Measurements from ENCODE around the gene DLG2.

DLG2 gene

GRCh38 chr11:84780689-84781293, 846.4 kb downstream of the DLG2 start:
- TF ChIP-seq CTCF (IDR thresholded peaks at IDR 0.05; ENCODE audit: insufficient read depth, missing control alignments): peak; percentile 76
- FAIRE-seq (peak; percentile 21), DNase-seq (ENCODE audit: insufficient read length, low spot score) (no peak)

- DNase-seq (ENCODE audit: insufficient read length, low spot score) (no peak), FAIRE-seq (no peak)
- no peak for TF ChIP-seq CTCF (IDR thresholded peaks at IDR 0.05; ENCODE audit: insufficient read depth, missing control alignments)
These were observed 851.6 kb downstream of the DLG2 start for GRCh38 chr11:84775503-84775902.

- no peak for DNase-seq (ENCODE audit: insufficient read length, low spot score)
- no peak for TF ChIP-seq CTCF (IDR thresholded peaks at IDR 0.05; ENCODE audit: insufficient read depth, missing control alignments)
- FAIRE-seq: no peak
These were observed 863.2 kb downstream of the DLG2 start for GRCh38 chr11:84763931-84764330.

GRCh38 chr11:84757711-84758110, 869.4 kb downstream of the DLG2 start:
- DNase-seq (ENCODE audit: insufficient read length, low spot score) (no peak), FAIRE-seq (no peak)

GRCh38 chr11:84751371-84751770, 875.8 kb downstream of the DLG2 start:
- no peak for DNase-seq (ENCODE audit: insufficient read length, low spot score)
- TF ChIP-seq CTCF (IDR thresholded peaks at IDR 0.05; ENCODE audit: insufficient read depth, missing control alignments): no peak
- FAIRE-seq: no peak

More at GRCh38 chr11:84757711-84758110, 869.4 kb downstream of the DLG2 start:
- no peak for TF ChIP-seq CTCF (IDR thresholded peaks at IDR 0.05; ENCODE audit: insufficient read depth, missing control alignments)

GRCh38 chr11:84747871-84748270, 879.3 kb downstream of the DLG2 start:
- FAIRE-seq: no peak
- DNase-seq (ENCODE audit: insufficient read length, low spot score): no peak
- TF ChIP-seq CTCF (IDR thresholded peaks at IDR 0.05; ENCODE audit: insufficient read depth, missing control alignments): no peak

GRCh38 chr11:84740050-84740449, 887.1 kb downstream of the DLG2 start:
- FAIRE-seq (no peak), DNase-seq (ENCODE audit: insufficient read length, low spot score) (no peak)
- no peak for TF ChIP-seq CTCF (IDR thresholded peaks at IDR 0.05; ENCODE audit: insufficient read depth, missing control alignments)
